Psoas muscle (tissue), 8 donors: ENCODE results near the gene LZTS2. TPM values are rescaled to one million over a fixed set of nuclear protein-coding genes. Genes with fewer than 3 reads are reported as not detected.

Experiments
- ATAC-seq, 4 donors: fragments of 200-7000 bp; cut with Tn5 transposase; one replicate each; pipeline ENCODE4 v1.9.1; 2020; ENCODE audit warnings: moderate library complexity in 3 of 4, mild to moderate bottlenecking in 2 of 4
- DNase-seq, 2 donors: peaks; one replicate each; pipeline ENCODE4 v3.0.0-alpha.2; 2020
- H3K27ac ChIP-seq: fragments of 200-600 bp; one replicate; pipeline ENCODE4 v1.8.0; 2022
- H3K27me3 ChIP-seq, 3 donors: fragments of 200-600 bp in 1 of 3; one replicate each; pipeline versions ENCODE4 v1.6.1 to v1.8.0; 2013 to 2022; ENCODE audit warnings: low read length in 2 of 3, mild to moderate bottlenecking in 2 of 3, moderate library complexity in 1 of 3; ENCODE audit not compliant: insufficient read depth in 3 of 3
- H3K36me3 ChIP-seq, 2 donors: fragments of 200-600 bp in 1 of 2; one replicate each; pipeline versions ENCODE4 v1.6.1 to v1.8.0; 2013 to 2022; ENCODE audit warnings: low read depth in 1 of 2, mild to moderate bottlenecking in 1 of 2, moderate library complexity in 1 of 2; ENCODE audit not compliant: insufficient read depth in 1 of 2
- H3K4me1 ChIP-seq: fragments of 200-600 bp; one replicate; pipeline ENCODE4 v1.8.0; 2022
- H3K4me3 ChIP-seq: fragments of 200-600 bp; one replicate; pipeline ENCODE4 v1.8.0; 2022; ENCODE audit warnings: mild to moderate bottlenecking
- H3K9me3 ChIP-seq: fragments of 200-600 bp; one replicate; pipeline ENCODE4 v1.8.0; 2022
- WGBS, 3 donors: extraction: QIAGEN DNeasy Blood & Tissue Kit; methylation state at CpG; one replicate each; pipeline versions ENCODE4 v1.1.6 to v1.1.7; 2013; 5-methylcytosine and 5-hydroxymethylcytosine counted together
- intact Hi-C, 2 donors: fragments of 100-400 bp; cut with DNase I; formaldehyde crosslinking; loops; one replicate each; pipeline versions ENCODE4 v1.11.0 to v1.14.2; 2022
- polyA plus RNA-seq, 3 donors: library from polyadenylated mRNA; stranded (reverse); fragments of 200-250 nt; gene quantifications; one replicate each; pipeline ENCODE4 v1.2.3, GENCODE V29; 2013
- total RNA-seq, 4 donors: library from RNA; stranded (reverse); fragmentation: NEBNext Ultra II Directional in 2 of 4; extraction: Animal tissue kit (Norgen Biotek cat#: 25700) in 2 of 4; gene quantifications; one replicate each; pipeline versions ENCODE4 v1.2.1 to v1.2.4, GENCODE V29; 2021 to 2023
- TF ChIP-seq, protein P1 (sequence below): fragments of 200-600 bp; IDR thresholded peaks from one replicate; pipeline ENCODE4 v1.8.0; 2022; ENCODE audit warnings: antibody characterized with exemption
- donor health status: healthy with polysubstance abuse.
- donor health status: DM: no; HTN: no; CAD: no; lungs with moderate emphysema.
- donor health status: Bipolar disorder and iron deficiency.
- donor health status: healthy.
- donor health status: DM: yes; HTN: yes; CAD: no.
- donor health status: DM: no; HTN: no; CAD: no.
- donor health status: DM: no; HTN: no; CAD: no.
- donor health status: DM: yes; HTN: yes; CAD: no.

LZTS2 gene
- total and polyA plus RNA-seq, 7 donors, result 19.0 to 66.0 (median 24.6) TPM

DNA sequence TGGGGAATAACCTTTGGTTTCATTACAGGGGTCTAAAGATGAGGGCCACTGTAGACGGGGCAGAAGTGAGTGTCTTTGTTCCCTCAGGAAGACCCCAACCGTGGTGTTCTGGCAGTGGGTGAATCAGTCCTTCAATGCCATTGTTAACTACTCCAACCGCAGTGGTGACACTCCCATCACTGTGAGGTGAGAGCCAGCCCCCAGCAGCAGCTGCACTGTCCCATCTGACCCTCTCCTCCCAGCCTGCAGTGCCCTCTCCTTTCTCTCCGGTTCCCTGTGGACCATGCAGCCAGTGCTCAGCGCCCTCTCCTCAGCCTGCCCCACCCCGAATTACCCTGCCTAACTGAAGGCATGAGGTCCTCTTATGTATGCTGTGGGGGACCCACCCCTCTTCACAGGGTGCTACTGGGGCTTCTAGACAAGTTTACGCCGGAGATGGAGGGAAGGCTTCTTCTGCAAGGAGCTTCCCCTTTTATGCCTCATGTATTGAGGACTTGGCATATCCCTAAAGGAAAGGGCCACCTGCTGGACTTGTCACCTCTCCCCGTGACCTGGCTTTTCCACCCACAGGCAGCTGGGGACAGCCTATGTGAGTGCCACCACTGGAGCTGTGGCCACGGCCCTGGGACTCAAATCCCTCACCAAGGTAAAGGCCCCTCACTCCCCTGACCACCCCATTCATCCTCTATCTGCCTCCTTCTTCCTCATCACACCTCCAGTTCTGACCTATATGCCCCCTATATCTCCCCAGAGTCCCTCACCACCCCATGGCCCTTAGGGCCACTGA is 36.5 kb downstream of the LZTS2 start:
- peaks cover 0 to 37% of the 10 kb centered on the region in 2 donors for H3K36me3 ChIP-seq
- H3K4me1 ChIP-seq, result peaks cover 11% of the 10 kb centered on the region
- no peaks in the 10 kb centered on the region for H3K9me3 ChIP-seq
- TF ChIP-seq, protein P1, sequence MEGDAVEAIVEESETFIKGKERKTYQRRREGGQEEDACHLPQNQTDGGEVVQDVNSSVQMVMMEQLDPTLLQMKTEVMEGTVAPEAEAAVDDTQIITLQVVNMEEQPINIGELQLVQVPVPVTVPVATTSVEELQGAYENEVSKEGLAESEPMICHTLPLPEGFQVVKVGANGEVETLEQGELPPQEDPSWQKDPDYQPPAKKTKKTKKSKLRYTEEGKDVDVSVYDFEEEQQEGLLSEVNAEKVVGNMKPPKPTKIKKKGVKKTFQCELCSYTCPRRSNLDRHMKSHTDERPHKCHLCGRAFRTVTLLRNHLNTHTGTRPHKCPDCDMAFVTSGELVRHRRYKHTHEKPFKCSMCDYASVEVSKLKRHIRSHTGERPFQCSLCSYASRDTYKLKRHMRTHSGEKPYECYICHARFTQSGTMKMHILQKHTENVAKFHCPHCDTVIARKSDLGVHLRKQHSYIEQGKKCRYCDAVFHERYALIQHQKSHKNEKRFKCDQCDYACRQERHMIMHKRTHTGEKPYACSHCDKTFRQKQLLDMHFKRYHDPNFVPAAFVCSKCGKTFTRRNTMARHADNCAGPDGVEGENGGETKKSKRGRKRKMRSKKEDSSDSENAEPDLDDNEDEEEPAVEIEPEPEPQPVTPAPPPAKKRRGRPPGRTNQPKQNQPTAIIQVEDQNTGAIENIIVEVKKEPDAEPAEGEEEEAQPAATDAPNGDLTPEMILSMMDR, result no peak
- H3K4me3 ChIP-seq, result no peak overlapping the region
- H3K27ac ChIP-seq, result no peak overlapping the region
- intact Hi-C loops, result loop anchor here (5.0 kb wide), 2 partner anchors 36 to 106 kb away; no protein-coding TSS in a partner anchor
- DNase-seq, result no peak
- H3K27me3 ChIP-seq, result no peaks in the 10 kb centered on the region
- 69 to 78% (median 77%) methylated on average over 10 of the region's 10 CpGs for WGBS, 3 donors
- ATAC-seq, result no peak

DNA sequence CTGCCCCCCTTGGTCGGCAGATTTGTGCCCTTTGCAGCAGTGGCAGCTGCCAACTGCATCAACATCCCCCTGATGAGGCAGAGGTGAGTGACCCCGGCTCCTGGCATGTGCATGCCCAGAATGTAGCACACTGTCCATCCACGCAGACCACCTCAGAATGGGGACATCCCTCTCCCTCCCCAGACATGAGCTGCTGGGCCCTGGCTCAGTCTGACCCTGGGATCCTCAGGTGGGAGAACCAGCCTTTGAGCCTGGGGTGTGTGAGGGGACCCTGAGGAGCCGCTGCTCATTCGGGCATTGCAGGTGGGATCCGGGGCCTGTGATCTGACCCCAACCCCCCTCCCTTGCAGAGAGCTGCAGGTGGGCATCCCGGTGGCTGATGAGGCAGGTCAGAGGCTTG is 37.1 kb downstream of the LZTS2 start:
- Histone ChIP-seq H3K36me3 (peaks cover 0 to 37% of the 10 kb centered on the region in 2 donors), H3K27me3 (no peaks in the 10 kb centered on the region), H3K4me1 (peaks cover 13% of the 10 kb centered on the region), H3K4me3 (no peak overlapping the region), H3K27ac (no peak overlapping the region), H3K9me3 (no peaks in the 10 kb centered on the region)
- TF ChIP-seq, protein P1, result no peak
- DNase-seq (no peak), ATAC-seq (no peak)
- whole genome bisulfite sequencing, 3 donors, result 76 to 87% (median 80%) methylated on average over 7 of the region's 7 CpGs
- intact Hi-C loops, result loop anchor here (5.0 kb wide), 2 partner anchors 36 to 106 kb away; no protein-coding TSS in a partner anchor

DNA sequence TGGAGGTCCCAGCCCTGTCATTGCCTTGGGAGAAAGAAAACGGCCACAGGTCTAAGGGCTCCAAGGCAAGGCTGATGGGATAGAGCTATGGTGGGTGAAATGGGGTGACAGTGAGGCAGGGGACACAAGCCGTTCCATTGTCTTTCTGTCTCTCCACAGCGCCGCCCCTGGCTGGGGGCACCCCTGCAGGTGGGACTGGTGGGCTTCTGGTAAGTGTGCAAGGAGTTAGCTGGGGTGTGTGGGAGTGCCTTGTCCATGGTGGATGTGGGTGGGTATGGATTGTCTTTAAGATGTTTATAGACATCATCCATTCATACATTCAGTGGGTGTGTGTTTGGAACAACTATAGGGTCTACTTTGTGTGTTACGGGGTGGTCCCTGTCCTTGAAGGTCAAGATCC is 38.9 kb downstream of the LZTS2 start:
- no peaks in the 10 kb centered on the region for H3K9me3 ChIP-seq
- intact Hi-C loops, result loop anchor here (5.0 kb wide), 2 partner anchors 34 to 104 kb away; no protein-coding TSS in a partner anchor
- H3K36me3 ChIP-seq, result peaks cover 0 to 37% of the 10 kb centered on the region in 2 donors
- TF ChIP-seq, protein P1, result no peak
- H3K4me3 ChIP-seq, result no peak overlapping the region
- no peak overlapping the region for H3K27ac ChIP-seq
- DNase-seq (no peak), ATAC-seq (no peak)
- H3K27me3 ChIP-seq, result no peaks in the 10 kb centered on the region
- H3K4me1 ChIP-seq, result peaks cover 10% of the 10 kb centered on the region
- 69 to 74% (median 71%) methylated on average over 5 of the region's 5 CpGs for WGBS, 3 donors

DNA sequence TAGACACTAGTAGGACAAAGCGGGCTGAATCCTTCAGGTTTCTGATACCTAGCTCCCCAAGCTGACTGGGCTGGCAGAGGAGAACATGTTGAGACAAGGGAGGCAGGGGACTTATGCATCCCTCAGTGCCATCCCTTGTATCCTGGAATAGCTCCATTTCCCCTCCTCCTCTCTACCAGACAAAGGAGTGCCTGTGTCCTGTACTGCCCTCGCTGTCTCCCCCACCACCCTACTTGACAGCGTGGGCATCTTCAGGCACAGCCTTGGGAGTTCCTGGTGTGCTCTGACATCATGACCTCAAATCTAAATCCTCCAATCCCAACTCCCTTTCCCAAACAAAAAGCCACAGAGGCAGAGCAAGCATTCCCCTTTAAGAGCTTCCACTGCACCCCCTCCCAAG is 40.5 kb downstream of the LZTS2 start:
- H3K9me3 ChIP-seq, result no peaks in the 10 kb centered on the region
- H3K27ac ChIP-seq, result no peak overlapping the region
- whole genome bisulfite sequencing, 3 donors, result 90 to 100% (median 90%) methylated on average over 3 of the region's 3 CpGs
- DNase-seq (no peak), ATAC-seq (no peak)
- H3K36me3 ChIP-seq, result peaks cover 0 to 30% of the 10 kb centered on the region in 2 donors
- no peak overlapping the region for H3K4me3 ChIP-seq
- no peaks in the 10 kb centered on the region for H3K27me3 ChIP-seq
- peaks cover 10% of the 10 kb centered on the region for H3K4me1 ChIP-seq
- TF ChIP-seq, protein P1, result no peak
- intact Hi-C loops, result loop anchor here in 1 of 2 donors (2.0 kb wide), 1 partner anchor 27 kb away; no protein-coding TSS in a partner anchor
